OCI-LY7 (cell line): Measurements from ENCODE around the gene ZSWIM5. TPM values are rescaled to one million over a fixed set of nuclear protein-coding genes. Genes with fewer than 3 reads are reported as not detected.
"Not testable (repeated sequence)": the region's sequence is repeated elsewhere in the genome, so short reads cannot be mapped to it uniquely, and the experiment has no call there.

Experiments used
- BruUV-seq: library from RNA; stranded (reverse); fragments of 400-500 nt; replicated peaks from 2 replicates; lab custom pipeline; 2021; lab: Mats Ljungman, UMichigan
- CTCF ChIA-PET: fragments of 300-600 bp; sonication (Branson Sonifier 250); formaldehyde crosslinking; loops from one replicate; lab custom pipeline; 2022; ENCODE audit warnings: antibody characterized with exemption; ENCODE audit not compliant: unreplicated experiment; lab: Charles Lee
- POLR2A ChIA-PET: fragments of 300-600 bp; sonication (Branson Sonifier 250); formaldehyde crosslinking; loops from one replicate; lab custom pipeline; 2022; ENCODE audit warnings: antibody characterized with exemption; lab: Charles Lee
- DNase-seq: peaks from one replicate; pipeline ENCODE4 v3.0.0-alpha.2; 2015; ENCODE audit warnings: low spot score
- H2AFZ ChIP-seq: fragments of 200-600 bp; sonication (generic), shearing (Covaris generic); 2 replicates; pipeline ENCODE4 v1.6.1; 2014; ENCODE audit warnings: mild to moderate bottlenecking, antibody characterized with exemption, low read length, moderate library complexity
- H3K27ac ChIP-seq: fragments of 200-600 bp; sonication (generic); 2 replicates; pipeline ENCODE4 v1.5.1; 2014; ENCODE audit warnings: mixed run types, low read depth, mild to moderate bottlenecking, moderate library complexity, low read length, inconsistent platforms; ENCODE audit not compliant: poor library complexity, severe bottlenecking
- H3K36me3 ChIP-seq: fragments of 200-600 bp; sonication (generic); 2 replicates; pipeline ENCODE4 v1.6.1; 2014; ENCODE audit warnings: mild to moderate bottlenecking, antibody characterized with exemption, low read length, moderate library complexity, mixed read lengths; ENCODE audit not compliant: insufficient read depth
- H3K4me1 ChIP-seq: fragments of 200-600 bp; sonication (generic); 2 replicates; pipeline ENCODE4 v1.5.1; 2014; ENCODE audit warnings: mild to moderate bottlenecking, low read length; ENCODE audit not compliant: insufficient read depth, poor library complexity, severe bottlenecking
- H3K4me2 ChIP-seq: fragments of 200-600 bp; sonication (generic); 2 replicates; pipeline ENCODE4 v1.6.1; 2014; ENCODE audit warnings: mild to moderate bottlenecking, low read length
- H3K4me3 ChIP-seq: fragments of 200-600 bp; sonication (generic); 2 replicates; pipeline ENCODE4 v1.5.1; 2014; ENCODE audit warnings: mild to moderate bottlenecking, low read depth, low read length; ENCODE audit not compliant: poor library complexity, severe bottlenecking
- H3K79me2 ChIP-seq: fragments of 200-600 bp; sonication (generic); 2 replicates; pipeline ENCODE4 v1.6.1; 2016; ENCODE audit warnings: low read depth, mild to moderate bottlenecking, low read length, moderate library complexity, mixed read lengths; ENCODE audit not compliant: insufficient read depth
- H3K9me2 ChIP-seq: fragments of 200-600 bp; sonication (generic); 2 replicates; pipeline ENCODE4 v1.6.1; 2016; ENCODE audit warnings: mild to moderate bottlenecking, low read length, mixed read lengths; ENCODE audit not compliant: insufficient read depth
- H3K9me3 ChIP-seq: fragments of 200-600 bp; sonication (generic); 2 replicates; pipeline ENCODE4 v1.6.1; 2014; ENCODE audit warnings: mild to moderate bottlenecking, mixed run types, low read length, mixed read lengths
- H4K20me1 ChIP-seq: fragments of 200-600 bp; sonication (generic); 2 replicates; pipeline ENCODE4 v1.6.1; 2014; ENCODE audit warnings: mild to moderate bottlenecking, antibody characterized with exemption, low read length, moderate library complexity, mixed read lengths; ENCODE audit not compliant: insufficient read depth
- CTCF ChIP-seq: fragments of 200-600 bp; sonication (generic); conservative IDR thresholded peaks from 2 replicates; pipeline ENCODE4 v1.5.1; 2014; ENCODE audit warnings: mild to moderate bottlenecking, antibody characterized with exemption, low read length, moderate library complexity, mixed read lengths
- EZH2phosphoT487 ChIP-seq: fragments of 200-600 bp; sonication (generic); IDR thresholded peaks from 2 replicates; pipeline ENCODE4 v1.6.1; 2018; ENCODE audit warnings: low read depth, borderline replicate concordance, mild to moderate bottlenecking, mixed run types, antibody characterized with exemption, low read length, moderate library complexity, mixed read lengths
- intact Hi-C: fragments of 100-400 bp; cut with micrococcal nuclease; formaldehyde crosslinking; loops from one replicate; pipeline ENCODE4 v1.10.0; 2022; ENCODE audit not compliant: unreplicated experiment
- total RNA-seq, 2 experiments: library from RNA; depleted of rRNA in 1 of 2; stranded (reverse); fragments of >200 nt in 1 of 2; shearing (Covaris generic) in 1 of 2; gene quantifications; 2 replicates each; pipeline ENCODE4 v1.2.3, GENCODE V29; 2014 to 2022

The ZSWIM5 gene
- total RNA-seq, 2 experiments from 2014 or later, result 0.28 to 0.42 TPM

- Histone ChIP-seq H3K79me2 (no peaks in the 10 kb centered on the region), H3K36me3 (no peaks in the 10 kb centered on the region), H3K9me3 (no peaks in the 10 kb centered on the region), H3K9me2 (no peaks in the 10 kb centered on the region), H4K20me1 (no peaks in the 10 kb centered on the region), H3K4me3 (no peak overlapping the region), H2AFZ (no peak overlapping the region), H3K27ac (no peak overlapping the region), H3K4me2 (no peak overlapping the region), H3K4me1 (no peaks in the 10 kb centered on the region)
- DNase-seq, result no peak
- ChIA-PET POLR2A (no interaction called here), CTCF (no interaction called here)
- no TSS peak for BruUV-seq
- intact Hi-C loops, result no loop called here
- TF ChIP-seq CTCF (no peak), EZH2phosphoT487 (no peak)
Measured at GRCh38 chr1:45103534-45103933, 102.9 kb downstream of the ZSWIM5 start.

- no peaks in the 10 kb centered on the region for H3K9me2 ChIP-seq
- BruUV-seq, result no TSS peak
- H2AFZ ChIP-seq, result no peak overlapping the region
- POLR2A ChIA-PET, result no interaction called here
- DNase-seq, result no peak
- intact Hi-C loops, result no loop called here
- no peak for TF ChIP-seq CTCF
- TF ChIP-seq EZH2phosphoT487, result no peak
- no peak overlapping the region for H3K27ac ChIP-seq
- H3K4me2 ChIP-seq, result no peak overlapping the region
- no peaks in the 10 kb centered on the region for H3K9me3 ChIP-seq
- H3K4me1 ChIP-seq, result no peaks in the 10 kb centered on the region
- no peaks in the 10 kb centered on the region for H3K36me3 ChIP-seq
- H3K4me3 ChIP-seq, result no peak overlapping the region
- H4K20me1 ChIP-seq, result no peaks in the 10 kb centered on the region
- no peaks in the 10 kb centered on the region for H3K79me2 ChIP-seq
- CTCF ChIA-PET, result no interaction called here
Measured at GRCh38 chr1:45101947-45102346, 104.5 kb downstream of the ZSWIM5 start.

DNA sequence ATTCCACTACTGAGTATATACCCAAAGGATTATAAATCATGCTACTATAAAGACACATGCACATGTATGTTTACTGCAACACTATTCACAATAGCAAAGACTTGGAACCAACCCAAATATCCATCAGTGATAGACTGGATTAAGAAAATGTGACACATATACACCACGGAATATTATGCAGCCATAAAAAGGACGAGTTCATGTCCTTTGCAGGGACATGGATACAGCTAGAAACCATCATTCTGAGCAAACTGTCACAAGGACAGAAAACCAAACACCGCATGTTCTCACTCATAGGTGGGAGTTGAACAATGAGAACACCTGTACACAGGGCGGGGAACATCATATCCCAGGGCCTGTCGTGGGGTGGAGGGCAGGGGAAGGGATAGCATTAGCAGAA is 104.9 kb downstream of the ZSWIM5 start:
- H3K4me2 ChIP-seq, H3K9me2 ChIP-seq, CTCF ChIA-PET, H4K20me1 ChIP-seq, H3K4me1 ChIP-seq, intact Hi-C loops, H2AFZ ChIP-seq, POLR2A ChIA-PET, BruUV-seq, H3K4me3 ChIP-seq, H3K36me3 ChIP-seq, H3K9me3 ChIP-seq, H3K27ac ChIP-seq, DNase-seq, H3K79me2 ChIP-seq: not testable (repeated sequence)
